Measurements from ENCODE around the gene PIGM. TPM values are rescaled to one million over a fixed set of nuclear protein-coding genes. Genes with fewer than 3 reads are reported as not detected.

Gene PIGM
- total and polyA plus RNA-seq, 2 of the 13 experiments (the other 11 are each of a cell fraction or from before 2014, with no cell fraction given) = 3.4 to 4.6 TPM

- TF ChIP-seq SNAPC4 (CRISPR knock-in tag; IDR thresholded peaks at IDR 0.05) (0 out of 2 replicates have a peak, but pooled peaks have one; percentile 52), U2AF1 (optimal IDR thresholded peaks at IDR 0.05; ENCODE audit: low read depth, low read length) (no peak), ZNF749 (CRISPR knock-in tag; IDR thresholded peaks at IDR 0.05; ENCODE audit: borderline replicate concordance) (0 out of 2 replicates have a peak, but pooled peaks have one; percentile 32), NPAS2 (CRISPR knock-in tag; IDR thresholded peaks at IDR 0.05; ENCODE audit: borderline replicate concordance) (no peak), TGIF2 (CRISPR knock-in tag; IDR thresholded peaks at IDR 0.05) (peak; percentile 19; the same call in 1 of the 2 replicates), RFX3 (CRISPR knock-in tag; IDR thresholded peaks at IDR 0.05) (no peak), ZNF274 (CRISPR knock-in tag; IDR thresholded peaks at IDR 0.05) (0 out of 2 replicates have a peak, but pooled peaks have one; percentile 5), U2AF2 (IDR thresholded peaks at IDR 0.05; ENCODE audit: low read depth, low read length) (0 out of 2 replicates have a peak, but pooled peaks have one; percentile 23), SETDB1 (CRISPR knock-in tag; IDR thresholded peaks at IDR 0.05; ENCODE audit: borderline replicate concordance) (no peak), HDAC2 (CRISPR knock-in tag; IDR thresholded peaks at IDR 0.05) (peak; percentile 69), ZNF335 (CRISPR knock-in tag; IDR thresholded peaks at IDR 0.05) (no peak), ZNF546 (CRISPR knock-in tag; conservative IDR thresholded peaks at IDR 0.05) (peak; percentile 87), MLX (CRISPR knock-in tag; IDR thresholded peaks at IDR 0.05) (no peak), DNMT1 (CRISPR knock-in tag; IDR thresholded peaks at IDR 0.05) (peak; percentile 63; the same call in 1 of the 2 replicates)
- TF ChIP-seq, protein P1, sequence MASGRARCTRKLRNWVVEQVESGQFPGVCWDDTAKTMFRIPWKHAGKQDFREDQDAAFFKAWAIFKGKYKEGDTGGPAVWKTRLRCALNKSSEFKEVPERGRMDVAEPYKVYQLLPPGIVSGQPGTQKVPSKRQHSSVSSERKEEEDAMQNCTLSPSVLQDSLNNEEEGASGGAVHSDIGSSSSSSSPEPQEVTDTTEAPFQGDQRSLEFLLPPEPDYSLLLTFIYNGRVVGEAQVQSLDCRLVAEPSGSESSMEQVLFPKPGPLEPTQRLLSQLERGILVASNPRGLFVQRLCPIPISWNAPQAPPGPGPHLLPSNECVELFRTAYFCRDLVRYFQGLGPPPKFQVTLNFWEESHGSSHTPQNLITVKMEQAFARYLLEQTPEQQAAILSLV (CRISPR knock-in tag; IDR thresholded peaks at IDR 0.05; ENCODE audit: borderline replicate concordance) = peak; percentile 77
Measured at GRCh38 chr1:160031365-160032164, at the start of gene PIGM (continued).
